Measurements from ENCODE around the gene LRBA. TPM values are rescaled to one million over a fixed set of nuclear protein-coding genes. Genes with fewer than 3 reads are reported as not detected.

LRBA gene
- total and polyA plus RNA-seq, 4 donors: 8.2 to 69.8 (median 32.8) TPM

- no peak for TF ChIP-seq HNF4G (IDR thresholded peaks at IDR 0.05)
- TF ChIP-seq JUND (IDR thresholded peaks at IDR 0.05): no peak
- no peak for TF ChIP-seq GABPA (IDR thresholded peaks at IDR 0.05 in 1 of 2, conservative IDR thresholded peaks at IDR 0.05 in 1 of 2)
- no peak for TF ChIP-seq YY1 (IDR thresholded peaks at IDR 0.05)
These were observed 65.7 kb downstream of the LRBA start (continued) for GRCh38 chr4:150949342-150949741.

- 99% methylated on average over 2 of the region's 2 CpGs for WGBS
- Histone ChIP-seq H3K4me3 (ENCODE audit: low read depth in 1 of 3, low read length in 3 of 3) (no peak overlapping the region), H3K27ac (ENCODE audit: low read depth in 1 of 2, low read length in 2 of 2) (no peak overlapping the region), H3K9ac (ENCODE audit: low read depth in 1 of 2, low read length in 2 of 2) (no peak overlapping the region), H3K36me3 (ENCODE audit: control insufficient read depth in 4 of 4, insufficient read depth in 3 of 4, low read depth in 1 of 4, low read length in 3 of 4) (no peaks in the 10 kb centered on the region), H3K27me3 (ENCODE audit: control insufficient read depth in 4 of 4, insufficient read depth in 4 of 4, low read length in 3 of 4) (no peaks in the 10 kb centered on the region), H3K4me1 (ENCODE audit: control insufficient read depth in 4 of 4, insufficient read depth in 4 of 4, low read length in 3 of 4) (peaks cover 0 to 10% (median 0%) of the 10 kb centered on the region in 4 donors), H3K9me3 (ENCODE audit: control insufficient read depth in 4 of 4, low read length in 3 of 4) (no peaks in the 10 kb centered on the region)
- TF ChIP-seq YY1 (IDR thresholded peaks at IDR 0.05) (no peak), HNF4A (conservative IDR thresholded peaks at IDR 0.05) (no peak), SP1 (IDR thresholded peaks at IDR 0.05) (no peak), HNF4G (IDR thresholded peaks at IDR 0.05) (no peak), RAD21 (IDR thresholded peaks at IDR 0.05) (no peak), JUND (IDR thresholded peaks at IDR 0.05) (no peak), RXRA (IDR thresholded peaks at IDR 0.05) (no peak), TAF1 (conservative IDR thresholded peaks at IDR 0.05) (no peak), FOXA2 (IDR thresholded peaks at IDR 0.05) (no peak), REST (IDR thresholded peaks at IDR 0.05) (no peak)
- TF ChIP-seq, protein P1, sequence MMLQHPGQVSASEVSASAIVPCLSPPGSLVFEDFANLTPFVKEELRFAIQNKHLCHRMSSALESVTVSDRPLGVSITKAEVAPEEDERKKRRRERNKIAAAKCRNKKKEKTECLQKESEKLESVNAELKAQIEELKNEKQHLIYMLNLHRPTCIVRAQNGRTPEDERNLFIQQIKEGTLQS (IDR thresholded peaks at IDR 0.05): no peak
- TF ChIP-seq, protein P2, sequence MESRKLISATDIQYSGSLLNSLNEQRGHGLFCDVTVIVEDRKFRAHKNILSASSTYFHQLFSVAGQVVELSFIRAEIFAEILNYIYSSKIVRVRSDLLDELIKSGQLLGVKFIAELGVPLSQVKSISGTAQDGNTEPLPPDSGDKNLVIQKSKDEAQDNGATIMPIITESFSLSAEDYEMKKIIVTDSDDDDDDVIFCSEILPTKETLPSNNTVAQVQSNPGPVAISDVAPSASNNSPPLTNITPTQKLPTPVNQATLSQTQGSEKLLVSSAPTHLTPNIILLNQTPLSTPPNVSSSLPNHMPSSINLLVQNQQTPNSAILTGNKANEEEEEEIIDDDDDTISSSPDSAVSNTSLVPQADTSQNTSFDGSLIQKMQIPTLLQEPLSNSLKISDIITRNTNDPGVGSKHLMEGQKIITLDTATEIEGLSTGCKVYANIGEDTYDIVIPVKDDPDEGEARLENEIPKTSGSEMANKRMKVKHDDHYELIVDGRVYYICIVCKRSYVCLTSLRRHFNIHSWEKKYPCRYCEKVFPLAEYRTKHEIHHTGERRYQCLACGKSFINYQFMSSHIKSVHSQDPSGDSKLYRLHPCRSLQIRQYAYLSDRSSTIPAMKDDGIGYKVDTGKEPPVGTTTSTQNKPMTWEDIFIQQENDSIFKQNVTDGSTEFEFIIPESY (IDR thresholded peaks at IDR 0.05): no peak
- DNase-seq (ENCODE audit: low spot score): no peak
These were observed 66.4 kb downstream of the LRBA start for GRCh38 chr4:150948710-150949109.

DNA sequence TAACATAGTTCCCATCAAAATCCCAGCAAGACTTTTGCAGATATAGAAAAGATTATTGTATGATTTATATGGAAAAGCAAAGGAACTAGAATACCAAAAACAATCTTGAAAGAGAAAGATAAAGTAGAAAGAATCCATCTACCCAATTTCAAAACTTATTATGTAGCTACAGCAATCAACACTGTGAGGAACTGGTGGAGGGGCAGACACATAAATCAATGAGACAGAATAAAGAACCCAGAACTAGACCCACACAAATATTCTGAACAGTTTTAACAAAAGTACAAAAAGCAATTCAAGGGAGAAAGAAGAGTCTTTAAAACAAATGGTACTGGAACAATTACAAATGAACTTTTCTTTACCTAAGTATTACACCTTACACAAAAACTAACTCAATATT, 67.0 kb downstream of the LRBA start:
- Histone ChIP-seq H3K9ac (ENCODE audit: low read depth in 1 of 2, low read length in 2 of 2) (no peak overlapping the region), H3K4me1 (ENCODE audit: control insufficient read depth in 4 of 4, insufficient read depth in 4 of 4, low read length in 3 of 4) (peaks cover 0 to 10% (median 0%) of the 10 kb centered on the region in 4 donors), H3K4me3 (ENCODE audit: low read depth in 1 of 3, low read length in 3 of 3) (no peak overlapping the region), H3K27ac (ENCODE audit: low read depth in 1 of 2, low read length in 2 of 2) (no peak overlapping the region), H3K36me3 (ENCODE audit: control insufficient read depth in 4 of 4, insufficient read depth in 3 of 4, low read depth in 1 of 4, low read length in 3 of 4) (no peaks in the 10 kb centered on the region), H3K9me3 (ENCODE audit: control insufficient read depth in 4 of 4, low read length in 3 of 4) (no peaks in the 10 kb centered on the region), H3K27me3 (ENCODE audit: control insufficient read depth in 4 of 4, insufficient read depth in 4 of 4, low read length in 3 of 4) (no peaks in the 10 kb centered on the region)
- no peak for DNase-seq (ENCODE audit: low spot score)
- TF ChIP-seq, protein P2 (IDR thresholded peaks at IDR 0.05): no peak
- no peak for TF ChIP-seq CTCF (IDR thresholded peaks at IDR 0.05; ENCODE audit: low read depth, low read length, missing input control)
- TF ChIP-seq, protein P3, sequence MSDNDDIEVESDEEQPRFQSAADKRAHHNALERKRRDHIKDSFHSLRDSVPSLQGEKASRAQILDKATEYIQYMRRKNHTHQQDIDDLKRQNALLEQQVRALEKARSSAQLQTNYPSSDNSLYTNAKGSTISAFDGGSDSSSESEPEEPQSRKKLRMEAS (IDR thresholded peaks at IDR 0.05): no peak
- TF ChIP-seq RAD21 (IDR thresholded peaks at IDR 0.05): no peak
- TF ChIP-seq NR2F2 (IDR thresholded peaks at IDR 0.05): no peak
- TF ChIP-seq GABPA (IDR thresholded peaks at IDR 0.05 in 1 of 2, conservative IDR thresholded peaks at IDR 0.05 in 1 of 2): no peak
- no peak for TF ChIP-seq FOXA2 (IDR thresholded peaks at IDR 0.05)
- no peak for TF ChIP-seq SP1 (IDR thresholded peaks at IDR 0.05)
- no peak for TF ChIP-seq REST (IDR thresholded peaks at IDR 0.05)
- TF ChIP-seq TAF1 (conservative IDR thresholded peaks at IDR 0.05): no peak
- no peak for TF ChIP-seq RXRA (IDR thresholded peaks at IDR 0.05)
- TF ChIP-seq HNF4G (IDR thresholded peaks at IDR 0.05): no peak

Measured in liver (tissue), 9 donors.